Peyer's patch (tissue), 4 donors: ENCODE measurements around the gene CHST8. TPM values are rescaled to one million over a fixed set of nuclear protein-coding genes. Genes with fewer than 3 reads are reported as not detected.
A peak's percentile ranks its signal among the peaks of the same experiment; 100 is the strongest.

Experiments
- DNase-seq, 3 donors: peaks; one replicate each; pipeline ENCODE4 v3.0.0-alpha.2; 2017 to 2019
- H3K27ac ChIP-seq, 4 donors: fragments of 200-600 bp; sonication (generic); one replicate each; pipeline ENCODE4 v1.5.1; 2016 to 2019
- H3K27me3 ChIP-seq, 2 donors: fragments of 200-600 bp; sonication (generic); one replicate each; pipeline ENCODE4 v1.5.1; 2019
- H3K36me3 ChIP-seq, 3 donors: fragments of 200-600 bp; sonication (generic); one replicate each; pipeline ENCODE4 v1.5.1; 2016 to 2019
- H3K4me1 ChIP-seq, 4 donors: fragments of 200-600 bp; sonication (generic); one replicate each; pipeline ENCODE4 v1.5.1; 2016 to 2019
- H3K4me3 ChIP-seq, 4 donors: fragments of 200-600 bp; sonication (generic); 1 replicate in 3 of 4; 2 replicates in 1 of 4; pipeline ENCODE4 v1.5.1; 2016 to 2019; ENCODE audit warnings: mild to moderate bottlenecking in 1 of 4
- H3K9me3 ChIP-seq, 4 donors: fragments of 200-600 bp; sonication (generic); one replicate each; pipeline ENCODE4 v1.5.1; 2016 to 2019; ENCODE audit warnings: mild to moderate bottlenecking in 1 of 4
- POLR2A ChIP-seq, 2 donors: fragments of 450-650 bp; IDR thresholded peaks; one replicate each; pipeline ENCODE4 v1.5.1; 2017; ENCODE audit warnings: antibody characterized with exemption in 2 of 2, mild to moderate bottlenecking in 2 of 2, moderate library complexity in 2 of 2
- total RNA-seq, 4 donors: library from RNA; depleted of rRNA; stranded (reverse); fragments of >200 nt; gene quantifications; one replicate each; pipeline ENCODE4 v1.1.0, GENCODE V29; 2016
- TF ChIP-seq, protein P1 (sequence below), 6 experiments: fragments of 450-650 bp in 4 of 6; fragments of 200-600 bp in 2 of 6; sonication (generic) in 1 of 6; IDR thresholded peaks; one replicate each; pipeline ENCODE4 v1.5.1; 2017 to 2019; ENCODE audit warnings: antibody characterized with exemption in 6 of 6, mild to moderate bottlenecking in 3 of 6, moderate library complexity in 1 of 6

Gene CHST8
- total RNA-seq, 4 donors from 2014 or later = 0.54 to 1.8 TPM; not detected in 2

DNA sequence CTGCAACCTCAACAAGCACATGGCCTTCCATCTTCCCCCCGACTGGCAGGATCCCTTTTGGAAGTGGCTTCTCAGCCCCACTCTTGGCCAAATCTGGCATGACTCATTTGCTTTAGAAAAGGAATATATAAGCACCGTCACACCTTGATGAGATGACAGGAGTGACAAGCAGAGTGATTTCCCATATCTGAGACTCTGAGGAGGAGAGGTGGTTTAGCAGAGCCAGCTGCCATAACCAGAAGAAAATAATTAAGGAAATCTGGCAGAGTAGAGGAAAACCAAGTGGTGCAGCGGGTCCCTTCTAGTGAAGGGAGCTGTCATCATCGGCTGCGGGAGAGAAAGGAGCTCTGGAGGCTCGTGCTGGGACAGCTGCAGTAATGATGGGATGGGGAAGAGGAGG lies 147.5 kb downstream of the CHST8 start:
- TF ChIP-seq POLR2A (IDR thresholded peaks at IDR 0.05) = no peak
- TF ChIP-seq, protein P1, sequence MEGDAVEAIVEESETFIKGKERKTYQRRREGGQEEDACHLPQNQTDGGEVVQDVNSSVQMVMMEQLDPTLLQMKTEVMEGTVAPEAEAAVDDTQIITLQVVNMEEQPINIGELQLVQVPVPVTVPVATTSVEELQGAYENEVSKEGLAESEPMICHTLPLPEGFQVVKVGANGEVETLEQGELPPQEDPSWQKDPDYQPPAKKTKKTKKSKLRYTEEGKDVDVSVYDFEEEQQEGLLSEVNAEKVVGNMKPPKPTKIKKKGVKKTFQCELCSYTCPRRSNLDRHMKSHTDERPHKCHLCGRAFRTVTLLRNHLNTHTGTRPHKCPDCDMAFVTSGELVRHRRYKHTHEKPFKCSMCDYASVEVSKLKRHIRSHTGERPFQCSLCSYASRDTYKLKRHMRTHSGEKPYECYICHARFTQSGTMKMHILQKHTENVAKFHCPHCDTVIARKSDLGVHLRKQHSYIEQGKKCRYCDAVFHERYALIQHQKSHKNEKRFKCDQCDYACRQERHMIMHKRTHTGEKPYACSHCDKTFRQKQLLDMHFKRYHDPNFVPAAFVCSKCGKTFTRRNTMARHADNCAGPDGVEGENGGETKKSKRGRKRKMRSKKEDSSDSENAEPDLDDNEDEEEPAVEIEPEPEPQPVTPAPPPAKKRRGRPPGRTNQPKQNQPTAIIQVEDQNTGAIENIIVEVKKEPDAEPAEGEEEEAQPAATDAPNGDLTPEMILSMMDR (IDR thresholded peaks at IDR 0.05) = no peak
- Histone ChIP-seq H3K4me3 (no peak overlapping the region), H3K27me3 (no peaks in the 10 kb centered on the region), H3K9me3 (no peaks in the 10 kb centered on the region), H3K4me1 (no peaks in the 10 kb centered on the region), H3K36me3 (no peaks in the 10 kb centered on the region), H3K27ac (no peak overlapping the region)
- no peak for DNase-seq

DNA sequence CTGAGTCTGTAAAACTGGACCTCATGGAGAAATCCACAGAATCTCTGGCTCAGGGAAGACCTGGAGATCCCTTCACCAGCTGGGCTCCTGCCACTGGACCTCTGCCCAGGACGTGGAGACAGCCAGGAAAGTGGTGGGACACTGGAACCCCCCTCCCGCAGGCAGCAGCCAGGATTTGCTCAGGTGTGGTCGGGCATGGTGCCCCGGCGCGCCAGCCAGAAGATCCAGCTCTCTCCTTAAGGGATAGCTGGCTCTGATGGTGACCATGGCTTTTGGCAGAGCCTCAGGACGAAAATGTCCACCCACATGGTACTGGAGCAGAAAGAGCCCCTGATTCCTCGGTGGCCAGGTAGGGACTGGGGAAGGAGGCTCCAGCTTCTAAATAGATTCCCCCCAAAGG lies 148.4 kb downstream of the CHST8 start:
- no peak overlapping the region for H3K27ac ChIP-seq
- no peak overlapping the region for H3K4me3 ChIP-seq
- H3K9me3 ChIP-seq = no peaks in the 10 kb centered on the region
- no peak for DNase-seq
- H3K36me3 ChIP-seq = no peaks in the 10 kb centered on the region
- TF ChIP-seq POLR2A (IDR thresholded peaks at IDR 0.05) = no peak
- TF ChIP-seq, protein P1 (IDR thresholded peaks at IDR 0.05) = no peak
- no peaks in the 10 kb centered on the region for H3K27me3 ChIP-seq
- H3K4me1 ChIP-seq = no peaks in the 10 kb centered on the region

DNA sequence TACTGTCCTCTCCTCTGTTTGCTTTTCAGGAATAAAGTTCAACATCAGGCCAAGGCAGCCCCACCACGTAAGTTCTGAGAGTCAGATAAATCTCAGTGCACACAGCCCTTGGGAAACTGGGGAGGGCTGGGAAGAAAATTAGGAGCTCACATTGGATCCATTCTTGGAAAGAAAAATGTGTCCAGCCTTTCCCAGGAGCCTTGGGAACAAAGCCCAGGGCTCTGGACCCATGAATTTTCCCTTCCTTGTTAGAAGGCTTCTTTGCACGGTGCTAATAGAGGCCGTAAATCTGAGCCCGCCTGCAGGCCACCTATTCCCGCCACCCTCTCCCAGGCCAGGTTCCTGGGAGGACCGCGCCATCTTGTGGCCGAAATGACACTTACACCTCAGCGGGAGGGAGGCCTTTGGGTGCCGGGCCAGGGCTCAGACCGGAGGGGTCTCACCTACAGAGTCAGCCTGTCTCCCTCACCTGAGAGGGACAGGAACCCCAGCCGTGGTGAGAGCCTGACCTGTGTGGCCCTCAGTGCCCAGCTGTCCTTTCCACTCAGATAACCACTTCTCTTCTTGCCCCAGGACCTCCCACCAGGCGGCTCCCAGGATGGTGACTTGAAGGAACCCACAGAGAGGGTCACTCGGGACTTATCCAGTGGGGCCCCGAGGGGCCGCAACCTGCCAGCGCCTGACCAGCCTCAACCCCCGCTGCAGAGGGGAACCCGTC lies 149.8 kb downstream of the CHST8 start:
- H3K4me3 ChIP-seq = no peak overlapping the region
- no peaks in the 10 kb centered on the region for H3K36me3 ChIP-seq
- DNase-seq = peak; percentile 35 to 82 (median 80)
- H3K9me3 ChIP-seq = no peaks in the 10 kb centered on the region
- H3K4me1 ChIP-seq = no peaks in the 10 kb centered on the region
- no peaks in the 10 kb centered on the region for H3K27me3 ChIP-seq
- TF ChIP-seq, protein P1 (IDR thresholded peaks at IDR 0.05) = peak; percentile 25 to 90 (median 73)
- TF ChIP-seq POLR2A (IDR thresholded peaks at IDR 0.05) = no peak
- H3K27ac ChIP-seq = no peak overlapping the region

DNA sequence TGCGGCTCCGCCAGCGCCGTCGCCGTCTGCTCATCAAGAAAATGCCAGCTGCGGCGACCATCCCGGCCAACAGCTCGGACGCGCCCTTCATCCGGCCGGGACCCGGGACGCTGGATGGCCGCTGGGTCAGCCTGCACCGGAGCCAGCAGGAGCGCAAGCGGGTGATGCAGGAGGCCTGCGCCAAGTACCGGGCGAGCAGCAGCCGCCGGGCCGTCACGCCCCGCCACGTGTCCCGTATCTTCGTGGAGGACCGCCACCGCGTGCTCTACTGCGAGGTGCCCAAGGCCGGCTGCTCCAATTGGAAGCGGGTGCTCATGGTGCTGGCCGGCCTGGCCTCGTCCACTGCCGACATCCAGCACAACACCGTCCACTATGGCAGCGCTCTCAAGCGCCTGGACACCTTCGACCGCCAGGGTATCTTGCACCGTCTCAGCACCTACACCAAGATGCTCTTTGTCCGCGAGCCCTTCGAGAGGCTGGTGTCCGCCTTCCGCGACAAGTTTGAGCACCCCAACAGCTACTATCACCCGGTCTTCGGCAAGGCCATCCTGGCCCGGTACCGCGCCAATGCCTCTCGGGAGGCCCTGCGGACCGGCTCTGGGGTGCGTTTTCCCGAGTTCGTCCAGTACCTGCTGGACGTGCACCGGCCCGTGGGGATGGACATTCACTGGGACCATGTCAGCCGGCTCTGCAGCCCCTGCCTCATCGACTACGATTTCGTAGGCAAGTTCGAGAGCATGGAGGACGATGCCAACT lies 150.5 kb downstream of the CHST8 start:
- no peak overlapping the region for H3K27ac ChIP-seq
- H3K27me3 ChIP-seq = no peaks in the 10 kb centered on the region
- no peaks in the 10 kb centered on the region for H3K9me3 ChIP-seq
- H3K4me1 ChIP-seq = no peaks in the 10 kb centered on the region
- no peak for TF ChIP-seq POLR2A (IDR thresholded peaks at IDR 0.05)
- TF ChIP-seq, protein P1 (IDR thresholded peaks at IDR 0.05) = no peak
- DNase-seq = no peak
- no peaks in the 10 kb centered on the region for H3K36me3 ChIP-seq
- H3K4me3 ChIP-seq = no peak overlapping the region

- Histone ChIP-seq H3K4me1 (no peaks in the 10 kb centered on the region), H3K27ac (no peak overlapping the region), H3K4me3 (no peak overlapping the region), H3K9me3 (no peaks in the 10 kb centered on the region), H3K27me3 (no peaks in the 10 kb centered on the region), H3K36me3 (no peaks in the 10 kb centered on the region)
- DNase-seq = no peak
- TF ChIP-seq, protein P1 (IDR thresholded peaks at IDR 0.05) = no peak
- TF ChIP-seq POLR2A (IDR thresholded peaks at IDR 0.05) = no peak
Measured at GRCh38 chr19:33772858-33773180, 151.1 kb downstream of the CHST8 start.
